ENCODE results near the gene SYT1. TPM values are rescaled to one million over a fixed set of nuclear protein-coding genes. Genes with fewer than 3 reads are reported as not detected.
"Not testable (repeated sequence)": the region's sequence is repeated elsewhere in the genome, so short reads cannot be mapped to it uniquely, and the experiment has no call there.

SYT1 gene
- total RNA-seq, 4 donors from 2014 or later, result 9.7 to 24.3 (median 18.3) TPM

- Histone ChIP-seq H3K4me1 (peaks cover 4 to 6% of the 10 kb centered on the region in 2 donors), H3K27me3 (no peaks in the 10 kb centered on the region), H3K27ac (peak overlapping the region; percentile 73 to 87), H3K36me3 (no peaks in the 10 kb centered on the region), H3K9me3 (no peaks in the 10 kb centered on the region), H3K4me3 (no peak overlapping the region)
- no peak for DNase-seq
- intact Hi-C loops (cut with DNase I; ENCODE audit: low total_unique reads), result no loop called here
- TF ChIP-seq CTCF (IDR thresholded peaks at IDR 0.05) (no peak), POLR2A (IDR thresholded peaks at IDR 0.05) (no peak)
Observed at GRCh38 chr12:79422060-79422812, 557.7 kb downstream of the SYT1 start.

GRCh38 chr12:79423560-79423959 is 559.0 kb downstream of the SYT1 start:
- H3K9me3 ChIP-seq, result no peaks in the 10 kb centered on the region
- no peak for DNase-seq
- no peaks in the 10 kb centered on the region for H3K27me3 ChIP-seq
- intact Hi-C loops (cut with DNase I; ENCODE audit: low total_unique reads), result no loop called here
- no peak for TF ChIP-seq CTCF (IDR thresholded peaks at IDR 0.05)
- TF ChIP-seq POLR2A (IDR thresholded peaks at IDR 0.05), result no peak
- H3K4me1 ChIP-seq, result peaks cover 4 to 6% of the 10 kb centered on the region in 2 donors
- H3K27ac ChIP-seq, result peak overlapping the region; percentile 73 to 87
- no peaks in the 10 kb centered on the region for H3K36me3 ChIP-seq
- no peak overlapping the region for H3K4me3 ChIP-seq

GRCh38 chr12:79424109-79424721 is 559.6 kb downstream of the SYT1 start:
- no peaks in the 10 kb centered on the region for H3K36me3 ChIP-seq

GRCh38 chr12:79426121-79426520 is 561.5 kb downstream of the SYT1 start:
- H3K36me3 ChIP-seq, result no peaks in the 10 kb centered on the region
- TF ChIP-seq POLR2A (IDR thresholded peaks at IDR 0.05), result no peak
- no peak for TF ChIP-seq CTCF (IDR thresholded peaks at IDR 0.05)
- no peak overlapping the region for H3K4me3 ChIP-seq
- peak overlapping the region; percentile 73 to 87 for H3K27ac ChIP-seq
- no peaks in the 10 kb centered on the region for H3K27me3 ChIP-seq
- H3K4me1 ChIP-seq, result peaks cover 4 to 6% of the 10 kb centered on the region in 2 donors
- H3K9me3 ChIP-seq, result no peaks in the 10 kb centered on the region
- intact Hi-C loops (cut with DNase I; ENCODE audit: low total_unique reads), result no loop called here
- DNase-seq, result no peak

More at GRCh38 chr12:79424109-79424721, 559.6 kb downstream of the SYT1 start:
- intact Hi-C loops (cut with DNase I; ENCODE audit: low total_unique reads), result no loop called here
- Histone ChIP-seq H3K4me1 (peaks cover 4 to 6% of the 10 kb centered on the region in 2 donors), H3K27ac (peak overlapping the region; percentile 73 to 87), H3K9me3 (no peaks in the 10 kb centered on the region), H3K4me3 (no peak overlapping the region), H3K27me3 (no peaks in the 10 kb centered on the region)
- DNase-seq, result no peak
- no peak for TF ChIP-seq POLR2A (IDR thresholded peaks at IDR 0.05)
- TF ChIP-seq CTCF (IDR thresholded peaks at IDR 0.05), result no peak

GRCh38 chr12:79426744-79427143 is 562.2 kb downstream of the SYT1 start:
- H3K4me3 ChIP-seq; H3K9me3 ChIP-seq; H3K36me3 ChIP-seq; H3K4me1 ChIP-seq; intact Hi-C loops (cut with DNase I; ENCODE audit: low total_unique reads); H3K27me3 ChIP-seq; DNase-seq: not testable (repeated sequence)
- peak overlapping the region; percentile 61 to 87 for H3K27ac ChIP-seq

All from uterus (tissue), 4 donors.